ENCODE results near the gene SDHAF1. TPM values are rescaled to one million over a fixed set of nuclear protein-coding genes. Genes with fewer than 3 reads are reported as not detected.
"Not testable (repeated sequence)": the region's sequence is repeated elsewhere in the genome, so short reads cannot be mapped to it uniquely, and the experiment has no call there.

Gene SDHAF1, protein sequence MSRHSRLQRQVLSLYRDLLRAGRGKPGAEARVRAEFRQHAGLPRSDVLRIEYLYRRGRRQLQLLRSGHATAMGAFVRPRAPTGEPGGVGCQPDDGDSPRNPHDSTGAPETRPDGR
- total RNA-seq: 10 to 100 TPM; 32.4 to 75.1 TPM

DNA sequence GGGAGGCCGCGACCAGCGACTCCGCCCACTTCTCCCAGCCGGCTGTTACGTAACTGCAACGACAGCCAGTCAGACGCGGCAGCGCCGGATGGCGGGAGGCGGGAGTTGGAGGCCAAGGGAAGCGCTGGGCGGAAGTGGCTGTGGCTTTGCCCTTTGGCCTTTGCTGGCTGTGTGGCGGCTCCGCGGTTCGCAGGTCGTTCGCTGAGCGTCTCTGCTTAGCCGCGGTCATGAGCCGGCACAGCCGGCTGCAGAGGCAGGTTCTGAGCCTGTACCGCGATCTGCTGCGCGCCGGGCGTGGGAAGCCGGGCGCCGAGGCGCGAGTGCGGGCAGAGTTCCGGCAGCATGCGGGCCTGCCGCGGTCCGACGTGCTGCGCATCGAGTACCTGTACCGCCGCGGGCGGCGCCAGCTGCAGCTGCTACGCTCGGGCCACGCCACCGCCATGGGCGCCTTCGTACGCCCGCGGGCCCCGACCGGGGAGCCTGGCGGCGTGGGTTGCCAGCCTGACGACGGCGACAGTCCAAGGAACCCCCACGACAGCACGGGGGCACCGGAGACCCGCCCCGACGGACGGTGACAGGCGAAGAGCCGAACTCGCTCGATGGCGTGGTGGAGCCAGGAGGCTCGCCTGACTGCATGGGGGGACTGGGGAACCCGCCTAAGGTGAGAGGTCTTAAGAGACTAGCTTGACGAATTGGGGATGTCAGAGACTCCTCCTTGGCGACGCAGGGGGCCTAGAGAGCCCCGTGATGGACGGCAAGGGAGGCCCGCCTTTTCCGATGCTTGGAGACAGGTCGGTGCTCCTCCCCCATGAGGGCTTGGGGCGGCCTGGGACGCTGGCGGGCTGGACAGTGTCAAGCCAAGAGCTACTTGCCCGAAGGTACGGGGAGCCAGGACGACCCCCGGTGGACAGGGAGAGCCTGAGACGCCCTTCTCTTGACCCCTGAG, at the start of gene SDHAF1:
Gene SDHAF1 (plus strand): TSS at position 141 of the 946 bp plus-strand sequence. CDS start 87 bp downstream, at position 228.
- Histone ChIP-seq H3K4me3 (peak within 1 kb of the TSS; percentile 63 to 69), H3K27ac (peak within 1 kb of the TSS; percentile 66 to 69), H3K36me3 (no peaks in the 10 kb centered on the region), H3K4me1 (replicated peaks) (peaks cover 9% of the 10 kb centered on the region), H3K27me3 (replicated peaks; ENCODE audit: insufficient read depth) (no peaks in the 10 kb centered on the region), H3K9me3 (no peaks in the 10 kb centered on the region)
- TF ChIP-seq, protein P1, sequence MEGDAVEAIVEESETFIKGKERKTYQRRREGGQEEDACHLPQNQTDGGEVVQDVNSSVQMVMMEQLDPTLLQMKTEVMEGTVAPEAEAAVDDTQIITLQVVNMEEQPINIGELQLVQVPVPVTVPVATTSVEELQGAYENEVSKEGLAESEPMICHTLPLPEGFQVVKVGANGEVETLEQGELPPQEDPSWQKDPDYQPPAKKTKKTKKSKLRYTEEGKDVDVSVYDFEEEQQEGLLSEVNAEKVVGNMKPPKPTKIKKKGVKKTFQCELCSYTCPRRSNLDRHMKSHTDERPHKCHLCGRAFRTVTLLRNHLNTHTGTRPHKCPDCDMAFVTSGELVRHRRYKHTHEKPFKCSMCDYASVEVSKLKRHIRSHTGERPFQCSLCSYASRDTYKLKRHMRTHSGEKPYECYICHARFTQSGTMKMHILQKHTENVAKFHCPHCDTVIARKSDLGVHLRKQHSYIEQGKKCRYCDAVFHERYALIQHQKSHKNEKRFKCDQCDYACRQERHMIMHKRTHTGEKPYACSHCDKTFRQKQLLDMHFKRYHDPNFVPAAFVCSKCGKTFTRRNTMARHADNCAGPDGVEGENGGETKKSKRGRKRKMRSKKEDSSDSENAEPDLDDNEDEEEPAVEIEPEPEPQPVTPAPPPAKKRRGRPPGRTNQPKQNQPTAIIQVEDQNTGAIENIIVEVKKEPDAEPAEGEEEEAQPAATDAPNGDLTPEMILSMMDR (IDR thresholded peaks at IDR 0.05): peak in 1 of 4 experiments; percentile 15
- peak; percentile 44 for TF ChIP-seq POLR2A (IDR thresholded peaks at IDR 0.05)
- TF ChIP-seq POLR2AphosphoS5 (IDR thresholded peaks at IDR 0.05): peak; percentile 95
- peak; percentile 92 for DNase-seq (ENCODE audit: low spot score)
- intact Hi-C loops (cut with DNase I): no loop called here
- under 1% methylated on average over 54 of the region's 97 CpGs for WGBS

DNA sequence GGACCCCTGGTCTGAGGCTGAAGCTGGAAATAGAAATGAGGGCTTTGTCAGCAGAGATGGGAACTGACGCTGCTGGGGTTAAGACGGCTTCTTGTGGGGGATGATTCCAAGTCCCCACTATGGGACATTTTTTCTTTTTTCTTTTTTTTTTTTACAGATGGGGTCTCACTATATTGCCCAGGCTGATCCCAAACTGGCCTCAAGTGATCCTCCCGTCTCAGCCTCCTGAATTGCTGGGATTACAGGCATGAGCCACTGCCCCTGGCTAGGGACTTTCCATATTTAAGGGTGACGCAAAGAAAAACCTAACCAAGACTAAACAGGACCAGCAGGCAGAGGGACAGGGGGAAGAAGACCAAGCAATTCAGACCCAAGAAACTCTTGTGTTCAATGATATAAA, 48.8 kb upstream of the SDHAF1 start:
- 93% methylated on average over 4 of the region's 4 CpGs for WGBS
- H3K9me3 ChIP-seq: no peaks in the 10 kb centered on the region
- intact Hi-C loops (cut with DNase I): no loop called here
- H3K27ac ChIP-seq: no peak overlapping the region
- H3K4me1 ChIP-seq (replicated peaks): no peaks in the 10 kb centered on the region
- DNase-seq (ENCODE audit: low spot score): no peak
- H3K4me3 ChIP-seq: no peak overlapping the region
- H3K27me3 ChIP-seq (replicated peaks; ENCODE audit: insufficient read depth): no peaks in the 10 kb centered on the region
- TF ChIP-seq POLR2A (IDR thresholded peaks at IDR 0.05) (no peak), POLR2AphosphoS5 (IDR thresholded peaks at IDR 0.05) (no peak)
- peaks cover 0 to 3% of the 10 kb centered on the region in 2 donors for H3K36me3 ChIP-seq

DNA sequence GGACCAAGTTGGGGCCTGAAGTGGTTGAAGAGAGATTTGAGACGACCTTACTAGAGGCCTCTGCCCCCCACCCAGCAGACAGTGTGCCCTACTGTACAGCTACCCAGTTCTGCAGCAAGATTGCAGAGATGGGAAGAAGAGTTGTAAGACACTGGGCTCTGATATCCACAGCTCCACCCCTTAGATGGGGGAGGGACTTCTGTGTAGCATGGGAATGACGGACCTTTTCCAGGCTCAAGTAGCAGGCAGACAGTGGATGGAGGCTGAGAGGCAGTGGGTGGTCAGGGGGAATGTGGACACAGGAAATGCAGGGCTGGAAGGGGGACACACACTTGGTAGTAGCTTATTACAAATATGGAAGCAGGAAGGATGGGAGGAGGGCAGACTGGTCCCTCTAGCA, 45.9 kb upstream of the SDHAF1 start:
- Histone ChIP-seq H3K27me3 (replicated peaks; ENCODE audit: insufficient read depth) (no peaks in the 10 kb centered on the region), H3K27ac (no peak overlapping the region), H3K4me3 (no peak overlapping the region), H3K36me3 (peaks cover 0 to 3% of the 10 kb centered on the region in 2 donors), H3K4me1 (replicated peaks) (no peaks in the 10 kb centered on the region), H3K9me3 (no peaks in the 10 kb centered on the region)
- WGBS: 37% methylated on average over 2 of the region's 2 CpGs
- no peak for DNase-seq (ENCODE audit: low spot score)
- TF ChIP-seq, protein P1 (IDR thresholded peaks at IDR 0.05): no peak
- TF ChIP-seq POLR2A (IDR thresholded peaks at IDR 0.05) (no peak), POLR2AphosphoS5 (IDR thresholded peaks at IDR 0.05) (no peak)
- intact Hi-C loops (cut with DNase I): no loop called here

DNA sequence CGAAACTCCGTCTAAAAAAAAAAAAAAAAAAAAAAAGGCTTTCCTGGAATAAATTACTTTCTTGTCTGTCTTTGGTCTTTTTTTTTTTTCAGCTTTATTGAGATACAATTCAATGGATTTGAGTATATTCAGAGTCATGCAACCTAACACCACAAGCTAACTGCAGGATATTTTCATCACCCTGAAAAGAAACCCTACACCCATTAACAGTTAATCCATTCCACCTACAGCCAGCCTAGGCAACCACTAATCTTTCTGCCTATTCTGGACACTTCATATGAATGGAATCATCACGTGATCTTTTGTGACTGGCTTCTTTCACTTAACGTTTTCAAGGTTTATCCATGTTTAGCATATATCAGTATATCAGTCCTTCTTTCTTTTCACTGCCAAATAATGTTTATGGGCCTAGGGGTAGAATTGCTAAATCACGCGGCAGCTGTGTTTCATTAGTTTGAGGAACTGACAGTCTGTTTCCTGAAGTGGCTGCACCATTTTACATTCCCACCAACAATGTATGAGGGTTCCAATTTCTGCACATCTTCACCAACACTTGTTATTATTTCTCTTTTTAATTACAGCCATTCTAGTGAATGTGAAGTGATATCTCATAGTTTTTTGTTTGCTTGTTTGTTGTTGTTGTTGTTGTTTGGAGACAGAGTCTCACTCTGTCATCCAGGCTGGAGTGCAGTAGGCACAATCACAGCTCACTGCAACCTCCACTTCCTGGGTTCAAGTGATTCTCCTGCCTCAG, 38.9 kb upstream of the SDHAF1 start:
- Histone ChIP-seq H3K27ac (no peak overlapping the region), H3K36me3 (no peaks in the 10 kb centered on the region), H3K9me3 (no peaks in the 10 kb centered on the region), H3K4me1 (replicated peaks) (no peaks in the 10 kb centered on the region), H3K27me3 (replicated peaks; ENCODE audit: insufficient read depth) (peaks cover 7% of the 10 kb centered on the region), H3K4me3 (no peak overlapping the region)
- intact Hi-C loops (cut with DNase I): no loop called here
- WGBS: 69% methylated on average over 6 of the region's 6 CpGs
- TF ChIP-seq, protein P1 (IDR thresholded peaks at IDR 0.05): no peak
- TF ChIP-seq POLR2AphosphoS5 (IDR thresholded peaks at IDR 0.05): no peak
- no peak for TF ChIP-seq POLR2A (IDR thresholded peaks at IDR 0.05)
- DNase-seq (ENCODE audit: low spot score): no peak

DNA sequence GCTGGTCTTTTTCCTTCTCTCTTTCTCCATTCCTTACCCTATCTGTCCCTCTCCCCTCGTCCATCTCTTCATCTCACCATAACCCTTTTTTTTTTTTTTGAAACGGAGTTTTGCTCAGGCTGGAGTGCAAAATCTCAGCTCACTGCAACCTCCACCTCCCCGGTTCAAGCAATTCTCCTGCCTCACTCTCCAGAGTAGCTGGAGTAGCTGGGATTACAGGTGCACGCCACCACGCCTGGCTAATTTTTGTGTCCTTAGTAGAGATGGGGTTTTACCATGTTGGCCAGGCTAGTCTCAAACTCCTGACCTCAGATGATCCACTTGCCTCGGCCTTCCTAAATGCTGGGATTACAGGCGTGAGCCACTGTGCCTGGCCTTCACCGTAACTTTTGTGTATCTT, 37.6 kb upstream of the SDHAF1 start:
- H3K4me1 ChIP-seq (replicated peaks); H3K27me3 ChIP-seq (replicated peaks; ENCODE audit: insufficient read depth); DNase-seq (ENCODE audit: low spot score); H3K4me3 ChIP-seq; H3K27ac ChIP-seq; H3K9me3 ChIP-seq; H3K36me3 ChIP-seq; intact Hi-C loops (cut with DNase I): not testable (repeated sequence)
- 72% methylated on average over 8 of the region's 8 CpGs for WGBS

Measured in prostate gland (tissue), 2 donors.